GM12801 (cell line): ENCODE measurements around the gene DRD2.

Source experiments
- TF ChIP-seq, protein P1 (sequence below): IDR thresholded peaks from one replicate; pipeline ENCODE4 v1.5.1; 2011; ENCODE audit warnings: control low read depth; ENCODE audit not compliant: insufficient read length; ENCODE audit errors: extremely low read depth

The DRD2 gene

DNA sequence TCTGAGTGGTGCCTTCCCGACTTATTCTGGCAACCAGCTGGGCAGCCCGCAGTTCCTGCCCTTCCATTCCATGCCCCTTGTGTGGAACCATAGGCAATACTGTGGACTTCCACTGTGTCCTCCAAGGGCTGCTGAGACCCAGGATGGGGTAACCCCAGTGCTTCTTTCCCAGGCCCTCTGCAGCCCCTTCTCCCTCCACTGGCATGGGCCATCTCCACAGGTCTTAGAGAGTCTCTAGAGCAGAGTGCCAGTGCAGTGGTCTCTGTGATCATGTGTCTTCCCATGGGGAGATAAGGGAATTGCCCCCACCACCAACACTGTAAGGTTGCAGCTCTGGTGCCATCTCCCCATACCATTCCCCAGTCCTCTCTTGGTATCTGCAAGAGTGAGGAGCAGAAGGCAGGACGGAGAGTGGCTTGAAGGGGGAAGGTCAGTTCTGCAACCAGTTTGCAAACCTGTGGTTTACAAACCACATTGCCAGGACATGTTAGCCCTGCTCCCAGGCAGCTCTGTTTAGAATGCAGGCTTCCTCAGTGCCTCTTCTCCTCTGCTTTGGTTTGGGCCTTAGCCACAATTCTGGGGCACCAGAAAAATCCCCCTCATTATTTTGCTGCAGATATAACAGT, 20.9 kb upstream of the DRD2 start:
- TF ChIP-seq, protein P1, sequence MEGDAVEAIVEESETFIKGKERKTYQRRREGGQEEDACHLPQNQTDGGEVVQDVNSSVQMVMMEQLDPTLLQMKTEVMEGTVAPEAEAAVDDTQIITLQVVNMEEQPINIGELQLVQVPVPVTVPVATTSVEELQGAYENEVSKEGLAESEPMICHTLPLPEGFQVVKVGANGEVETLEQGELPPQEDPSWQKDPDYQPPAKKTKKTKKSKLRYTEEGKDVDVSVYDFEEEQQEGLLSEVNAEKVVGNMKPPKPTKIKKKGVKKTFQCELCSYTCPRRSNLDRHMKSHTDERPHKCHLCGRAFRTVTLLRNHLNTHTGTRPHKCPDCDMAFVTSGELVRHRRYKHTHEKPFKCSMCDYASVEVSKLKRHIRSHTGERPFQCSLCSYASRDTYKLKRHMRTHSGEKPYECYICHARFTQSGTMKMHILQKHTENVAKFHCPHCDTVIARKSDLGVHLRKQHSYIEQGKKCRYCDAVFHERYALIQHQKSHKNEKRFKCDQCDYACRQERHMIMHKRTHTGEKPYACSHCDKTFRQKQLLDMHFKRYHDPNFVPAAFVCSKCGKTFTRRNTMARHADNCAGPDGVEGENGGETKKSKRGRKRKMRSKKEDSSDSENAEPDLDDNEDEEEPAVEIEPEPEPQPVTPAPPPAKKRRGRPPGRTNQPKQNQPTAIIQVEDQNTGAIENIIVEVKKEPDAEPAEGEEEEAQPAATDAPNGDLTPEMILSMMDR, result no peak

DNA sequence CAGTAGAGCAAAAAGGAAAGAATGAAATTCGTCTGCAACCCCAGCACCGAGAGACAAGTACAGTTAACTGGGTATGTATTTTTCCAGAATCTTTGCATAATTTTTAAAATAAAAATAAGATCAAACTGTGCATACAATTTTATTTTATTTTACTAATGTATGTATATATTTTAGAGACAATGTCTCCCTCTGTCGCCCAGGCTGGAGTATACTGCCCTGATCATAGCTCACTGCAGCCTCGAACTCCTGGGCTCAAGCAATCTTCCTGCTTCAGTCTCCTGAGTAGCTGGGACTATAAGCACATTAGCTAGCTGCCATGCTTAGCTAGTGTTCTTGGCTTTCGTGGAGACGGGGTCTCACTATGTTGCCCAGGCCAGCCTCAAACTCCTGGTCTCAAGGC, 18.8 kb upstream of the DRD2 start:
- TF ChIP-seq, protein P1, result no peak

DNA sequence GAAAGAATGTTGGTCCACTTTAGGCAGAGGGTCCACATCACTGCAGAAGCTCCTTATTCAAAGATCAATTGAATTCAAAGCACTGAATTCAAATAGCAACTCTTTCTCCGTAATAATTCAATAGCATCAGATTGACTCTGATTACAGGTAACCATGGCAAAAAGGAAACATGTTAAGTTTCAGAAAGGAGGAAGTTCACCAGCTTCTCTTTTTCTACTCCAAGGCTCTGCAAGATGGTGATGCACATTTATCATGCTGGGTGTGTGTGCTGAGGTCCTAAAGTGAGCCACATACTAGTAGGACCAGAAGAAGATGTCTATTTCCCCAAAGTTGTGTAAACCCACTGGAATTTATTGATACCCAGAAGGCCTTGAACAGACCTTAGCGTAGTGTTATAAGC, 18.0 kb upstream of the DRD2 start:
- TF ChIP-seq, protein P1, result no peak

DNA sequence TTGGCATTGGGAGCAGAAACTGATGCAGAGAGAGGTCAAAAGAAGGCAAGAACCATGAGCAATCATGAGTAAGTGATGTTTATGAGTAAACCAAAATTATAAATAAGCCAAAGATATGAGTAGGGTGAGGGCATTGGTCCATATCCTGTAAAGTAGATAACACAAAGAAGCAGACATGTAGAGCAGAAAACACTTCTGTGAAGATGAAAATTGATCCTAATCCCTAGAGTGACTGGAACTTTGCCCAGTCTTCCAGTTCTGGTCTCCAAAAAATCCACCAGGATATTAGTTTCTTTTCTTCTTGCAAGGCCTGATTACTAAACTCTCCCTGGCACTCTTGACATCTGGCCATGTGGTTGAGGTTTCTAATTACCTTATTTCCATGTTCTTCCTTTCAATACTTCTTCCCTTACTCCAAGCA, 13.7 kb upstream of the DRD2 start:
- TF ChIP-seq, protein P1, result no peak

DNA sequence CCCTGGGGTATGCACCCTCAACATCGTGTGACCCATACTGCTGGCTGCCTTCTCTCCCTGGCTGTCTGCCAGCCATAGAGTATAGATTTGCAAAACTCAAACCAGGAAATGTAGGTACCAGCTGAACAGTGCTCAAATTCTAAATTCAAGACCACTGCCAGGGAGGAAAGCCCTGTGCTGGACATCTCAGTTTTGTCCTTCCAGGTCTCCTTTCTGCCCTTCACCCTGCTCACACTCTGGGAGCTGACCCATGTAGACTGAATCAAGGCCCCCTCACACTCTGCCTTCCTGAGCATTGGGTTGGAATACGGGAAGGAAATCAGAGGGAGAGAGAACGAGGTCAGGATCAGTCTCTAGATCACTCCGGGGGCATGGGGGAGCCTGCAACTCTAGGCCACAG, 12.4 kb upstream of the DRD2 start:
- TF ChIP-seq, protein P1, result no peak

DNA sequence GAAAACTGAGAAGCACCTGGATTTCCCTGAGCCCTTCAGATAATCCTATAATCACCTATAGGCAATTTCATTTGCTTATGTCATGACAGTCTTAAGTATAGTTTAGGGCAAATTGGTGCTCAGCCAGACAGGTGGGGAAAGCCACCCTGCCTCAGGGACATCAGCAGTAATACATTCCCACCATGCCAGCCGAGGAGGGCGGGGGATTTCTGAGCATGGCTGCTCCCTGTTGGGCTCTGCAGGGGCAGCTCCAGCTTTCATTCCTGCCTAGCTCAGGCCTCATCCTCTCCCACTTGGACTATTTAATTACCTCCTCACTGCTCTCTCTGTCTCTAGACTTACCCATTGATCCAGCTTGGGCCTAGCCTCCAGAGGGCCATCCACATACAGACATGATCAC, 9.0 kb upstream of the DRD2 start:
- TF ChIP-seq, protein P1, result no peak

DNA sequence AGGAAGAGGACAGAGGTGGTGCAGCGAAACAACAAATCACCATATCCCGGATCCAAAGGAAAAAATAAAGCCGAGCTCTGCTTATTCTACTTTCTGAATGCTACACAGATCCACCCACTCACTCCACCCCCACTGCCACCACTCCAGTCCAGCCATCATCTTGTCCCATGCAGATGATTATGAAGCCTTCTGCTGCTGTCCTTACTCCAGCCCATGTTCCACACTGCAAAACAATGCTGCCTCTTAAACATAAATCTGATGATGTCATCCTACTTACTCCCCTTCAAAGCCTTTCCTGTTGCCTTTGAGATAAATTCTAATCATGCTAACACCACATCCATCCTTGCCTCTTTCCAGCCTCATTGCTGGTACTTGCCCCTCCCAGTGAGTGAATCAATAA, 6.5 kb upstream of the DRD2 start:
- TF ChIP-seq, protein P1, result no peak
